Measurements from ENCODE around the gene LAMA5. TPM values are rescaled to one million over a fixed set of nuclear protein-coding genes. Genes with fewer than 3 reads are reported as not detected.

The LAMA5 gene
- total and polyA plus RNA-seq, 2 donors (not counting 1 experiment from before 2014, with no cell fraction given): 52.9 to 83.5 TPM

DNA sequence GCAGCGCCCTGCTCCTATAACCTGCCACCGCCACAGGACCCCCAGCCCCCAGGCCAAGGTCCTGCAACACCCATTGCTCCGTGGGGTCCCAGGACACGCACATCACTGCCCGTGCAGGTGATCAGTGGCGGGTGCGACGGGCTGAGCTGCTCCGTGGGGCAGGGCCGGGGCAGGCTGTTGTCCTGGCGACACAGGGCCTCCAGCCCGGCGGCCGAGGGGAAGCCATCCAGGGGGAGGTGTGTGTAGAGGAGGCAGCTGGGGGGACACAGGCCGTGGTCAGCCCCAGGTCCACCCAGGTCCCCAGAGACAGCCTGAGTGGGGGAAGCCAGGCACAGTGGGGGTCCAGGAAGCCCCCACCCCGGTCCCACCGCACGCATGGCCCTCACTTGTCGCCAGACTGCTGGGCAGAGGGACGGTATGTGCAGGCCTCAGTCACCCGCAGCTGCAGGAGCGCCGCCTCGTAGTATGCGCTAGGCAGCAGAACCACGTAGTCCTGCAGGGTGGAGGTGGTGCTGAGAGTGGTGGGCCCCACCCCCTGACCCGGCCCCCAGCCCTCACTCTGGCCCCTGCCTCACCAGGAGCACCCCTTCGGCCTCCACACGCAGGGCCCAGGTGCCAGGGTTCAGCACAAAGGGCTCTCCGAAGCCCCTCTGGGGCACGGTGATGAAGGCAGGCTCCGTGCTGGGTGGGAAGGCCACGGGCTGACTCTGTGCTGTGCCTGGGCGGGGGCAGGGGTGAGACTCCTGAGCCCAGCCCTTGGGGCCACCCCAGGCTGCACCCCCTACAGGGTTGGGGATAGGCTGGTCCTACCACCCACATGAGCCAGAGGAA, 33.9 kb downstream of the LAMA5 start:
- Histone ChIP-seq H3K27me3 (replicated peaks in 1 of 4; ENCODE audit: control extremely low read depth in 1 of 4, control insufficient read depth in 3 of 4, insufficient read depth in 4 of 4, low read length in 3 of 4) (no peaks in the 10 kb centered on the region), H3K9ac (ENCODE audit: low read length) (no peak overlapping the region), H3K36me3 (replicated peaks in 1 of 2; ENCODE audit: control extremely low read depth in 1 of 2, control insufficient read depth in 1 of 2, extremely low read depth in 1 of 2, insufficient read depth in 2 of 2, low read length in 1 of 2) (peaks cover 0 to 48% of the 10 kb centered on the region in 2 experiments), H4K20me1 (ENCODE audit: control insufficient read depth, insufficient read depth, low read length, poor library complexity, severe bottlenecking) (no peaks in the 10 kb centered on the region), H3K4me2 (replicated peaks; ENCODE audit: low read depth, low read length, poor library complexity, severe bottlenecking) (no peak overlapping the region), H3K27ac (ENCODE audit: low read length in 2 of 2) (no peak overlapping the region), H3K9me3 (ENCODE audit: control extremely low read depth in 1 of 3, control insufficient read depth in 2 of 3, insufficient read depth in 1 of 3, low read length in 2 of 3) (peaks cover 0 to 13% (median 0%) of the 10 kb centered on the region in 3 donors), H3K4me1 (ENCODE audit: control insufficient read depth in 2 of 2, insufficient read depth in 2 of 2, low read length in 2 of 2) (peaks cover 32 to 36% of the 10 kb centered on the region in 2 donors), H2AFZ (ENCODE audit: insufficient read depth, low read depth, low read length, poor library complexity, severe bottlenecking) (no peak overlapping the region), H3K79me2 (ENCODE audit: control insufficient read depth, insufficient read depth, low read length) (no peaks in the 10 kb centered on the region), H3K4me3 (ENCODE audit: control extremely low read depth in 1 of 5, extremely low read depth in 1 of 5, insufficient read depth in 1 of 5, low read depth in 2 of 5, low read length in 4 of 5) (no peak overlapping the region)
- no peak for ATAC-seq (ENCODE audit: low read depth)
- 95% methylated on average over 29 of the region's 34 CpGs for WGBS (ENCODE audit: insufficient coverage)
- peaks cover 3% of the 10 kb centered on the region for H3K9me3 Mint-ChIP-seq (ENCODE audit: insufficient read depth)
- intact Hi-C loops (cut with micrococcal nuclease): no loop called here
- ChIA-PET CTCF (no interaction called here), POLR2A (no interaction called here)
- no peak overlapping the region for H3K4me3 Mint-ChIP-seq
- TF ChIP-seq EZH2 (IDR thresholded peaks at IDR 0.05; ENCODE audit: borderline replicate concordance, insufficient read depth, low read depth, low read length, poor library complexity, severe bottlenecking): no peak
- TF ChIP-seq, protein P1, sequence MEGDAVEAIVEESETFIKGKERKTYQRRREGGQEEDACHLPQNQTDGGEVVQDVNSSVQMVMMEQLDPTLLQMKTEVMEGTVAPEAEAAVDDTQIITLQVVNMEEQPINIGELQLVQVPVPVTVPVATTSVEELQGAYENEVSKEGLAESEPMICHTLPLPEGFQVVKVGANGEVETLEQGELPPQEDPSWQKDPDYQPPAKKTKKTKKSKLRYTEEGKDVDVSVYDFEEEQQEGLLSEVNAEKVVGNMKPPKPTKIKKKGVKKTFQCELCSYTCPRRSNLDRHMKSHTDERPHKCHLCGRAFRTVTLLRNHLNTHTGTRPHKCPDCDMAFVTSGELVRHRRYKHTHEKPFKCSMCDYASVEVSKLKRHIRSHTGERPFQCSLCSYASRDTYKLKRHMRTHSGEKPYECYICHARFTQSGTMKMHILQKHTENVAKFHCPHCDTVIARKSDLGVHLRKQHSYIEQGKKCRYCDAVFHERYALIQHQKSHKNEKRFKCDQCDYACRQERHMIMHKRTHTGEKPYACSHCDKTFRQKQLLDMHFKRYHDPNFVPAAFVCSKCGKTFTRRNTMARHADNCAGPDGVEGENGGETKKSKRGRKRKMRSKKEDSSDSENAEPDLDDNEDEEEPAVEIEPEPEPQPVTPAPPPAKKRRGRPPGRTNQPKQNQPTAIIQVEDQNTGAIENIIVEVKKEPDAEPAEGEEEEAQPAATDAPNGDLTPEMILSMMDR (IDR thresholded peaks at IDR 0.05): no peak
- H3K4me1 Mint-ChIP-seq: peaks cover 28% of the 10 kb centered on the region
- DNase-seq: no peak
- H3K27me3 Mint-ChIP-seq: no peaks in the 10 kb centered on the region
- no peak overlapping the region for H3K27ac Mint-ChIP-seq

DNA sequence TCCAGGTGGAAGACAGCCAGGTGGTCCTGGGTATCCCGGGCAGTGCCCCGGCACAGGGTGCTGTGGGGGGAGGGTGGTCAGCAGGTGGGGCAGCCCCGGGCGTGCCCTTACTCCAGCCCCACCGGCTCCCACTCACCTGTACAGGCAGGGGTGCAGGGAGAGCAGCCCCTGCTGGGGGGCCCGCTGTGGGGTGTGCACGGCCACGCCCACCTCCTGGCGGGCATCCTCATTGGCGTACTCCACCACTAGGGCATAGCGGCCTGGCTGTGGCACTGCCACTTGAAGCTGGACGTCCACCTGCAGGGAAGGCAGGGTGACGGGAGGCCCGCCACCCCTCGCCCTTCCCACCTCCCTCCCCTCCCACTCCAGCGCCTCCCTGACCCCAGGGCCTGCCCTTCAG, 34.7 kb downstream of the LAMA5 start:
- no peak overlapping the region for H3K27ac Mint-ChIP-seq
- no peaks in the 10 kb centered on the region for H3K79me2 ChIP-seq (ENCODE audit: control insufficient read depth, insufficient read depth, low read length)
- H4K20me1 ChIP-seq (ENCODE audit: control insufficient read depth, insufficient read depth, low read length, poor library complexity, severe bottlenecking): no peaks in the 10 kb centered on the region
- intact Hi-C loops (cut with micrococcal nuclease): no loop called here
- no peak for TF ChIP-seq EZH2 (IDR thresholded peaks at IDR 0.05; ENCODE audit: borderline replicate concordance, insufficient read depth, low read depth, low read length, poor library complexity, severe bottlenecking)
- TF ChIP-seq, protein P1 (IDR thresholded peaks at IDR 0.05): no peak
- ATAC-seq (ENCODE audit: low read depth) (no peak), DNase-seq (no peak)
- peaks cover 0 to 55% of the 10 kb centered on the region in 2 experiments for H3K36me3 ChIP-seq (replicated peaks in 1 of 2; ENCODE audit: control extremely low read depth in 1 of 2, control insufficient read depth in 1 of 2, extremely low read depth in 1 of 2, insufficient read depth in 2 of 2, low read length in 1 of 2)
- no peak overlapping the region for H3K9ac ChIP-seq (ENCODE audit: low read length)
- no peak overlapping the region for H3K4me2 ChIP-seq (replicated peaks; ENCODE audit: low read depth, low read length, poor library complexity, severe bottlenecking)
- no peaks in the 10 kb centered on the region for H3K27me3 Mint-ChIP-seq
- CTCF ChIA-PET: no interaction called here
- H3K4me1 Mint-ChIP-seq: peaks cover 20% of the 10 kb centered on the region
- POLR2A ChIA-PET: interaction anchor here (0.7 kb wide), 2 partner anchors 11 to 21 kb away, joined by 3 to 4 read pairs; no protein-coding TSS in a partner anchor
- H3K9me3 Mint-ChIP-seq (ENCODE audit: insufficient read depth): peaks cover 3% of the 10 kb centered on the region
- H3K27me3 ChIP-seq (replicated peaks in 1 of 4; ENCODE audit: control extremely low read depth in 1 of 4, control insufficient read depth in 3 of 4, insufficient read depth in 4 of 4, low read length in 3 of 4): no peaks in the 10 kb centered on the region
- H3K4me3 Mint-ChIP-seq: no peak overlapping the region
- no peak overlapping the region for H3K4me3 ChIP-seq (ENCODE audit: control extremely low read depth in 1 of 5, extremely low read depth in 1 of 5, insufficient read depth in 1 of 5, low read depth in 2 of 5, low read length in 4 of 5)
- H3K9me3 ChIP-seq (ENCODE audit: control extremely low read depth in 1 of 3, control insufficient read depth in 2 of 3, insufficient read depth in 1 of 3, low read length in 2 of 3): peaks cover 0 to 5% (median 0%) of the 10 kb centered on the region in 3 donors
- no peak overlapping the region for H3K27ac ChIP-seq (ENCODE audit: low read length in 2 of 2)
- H2AFZ ChIP-seq (ENCODE audit: insufficient read depth, low read depth, low read length, poor library complexity, severe bottlenecking): no peak overlapping the region
- H3K4me1 ChIP-seq (ENCODE audit: control insufficient read depth in 2 of 2, insufficient read depth in 2 of 2, low read length in 2 of 2): peaks cover 24 to 28% of the 10 kb centered on the region in 2 donors
- WGBS (ENCODE audit: insufficient coverage): 80% methylated on average over 12 of the region's 16 CpGs

Measured in B cell (primary cell).